Measurements from ENCODE around the gene SEPTIN5. TPM values are rescaled to one million over a fixed set of nuclear protein-coding genes. Genes with fewer than 3 reads are reported as not detected.

SEPTIN5 gene
- total and polyA plus RNA-seq, 9 of the 15 experiments (the other 6 are each of a cell fraction or from before 2014, with no cell fraction given): 0.03 to 195 (median 119) TPM

DNA sequence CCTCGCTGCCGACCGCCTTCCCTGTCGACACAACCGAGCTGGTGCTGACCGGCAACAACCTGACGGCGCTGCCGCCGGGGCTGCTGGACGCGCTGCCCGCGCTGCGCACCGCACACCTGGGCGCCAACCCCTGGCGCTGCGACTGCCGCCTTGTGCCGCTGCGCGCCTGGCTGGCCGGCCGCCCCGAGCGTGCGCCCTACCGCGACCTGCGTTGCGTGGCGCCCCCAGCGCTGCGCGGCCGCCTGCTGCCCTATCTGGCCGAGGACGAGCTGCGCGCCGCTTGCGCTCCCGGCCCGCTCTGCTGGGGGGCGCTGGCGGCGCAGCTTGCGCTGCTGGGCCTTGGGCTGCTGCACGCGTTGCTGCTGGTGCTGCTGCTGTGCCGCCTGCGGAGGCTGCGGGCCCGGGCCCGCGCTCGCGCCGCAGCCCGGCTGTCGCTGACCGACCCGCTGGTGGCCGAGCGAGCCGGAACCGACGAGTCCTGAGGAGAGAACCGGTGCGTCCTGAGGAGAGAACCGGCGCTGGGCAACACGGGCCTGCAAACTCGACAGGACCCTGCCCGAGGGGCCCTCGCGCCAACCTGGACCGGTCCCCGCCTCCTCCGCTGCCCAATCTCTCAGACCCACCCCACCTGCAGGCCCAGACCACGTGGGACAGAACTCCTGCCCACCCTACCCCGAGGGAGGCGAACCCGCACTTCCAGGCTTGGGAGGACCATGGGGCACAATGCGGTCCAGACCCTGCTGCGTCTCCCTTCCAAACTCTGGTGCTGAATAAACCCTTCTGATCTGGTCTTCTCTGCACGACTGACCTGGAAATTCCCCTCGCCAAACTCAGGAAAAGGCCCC, 9.9 kb downstream of the SEPTIN5 start (continued):
- TF ChIP-seq TAF9B (IDR thresholded peaks at IDR 0.05; ENCODE audit: partially characterized antibody) (no peak), ZNF316 (IDR thresholded peaks at IDR 0.05) (no peak), KAT8 (IDR thresholded peaks at IDR 0.05; ENCODE audit: low read depth) (no peak), MIER1 (IDR thresholded peaks at IDR 0.05; ENCODE audit: low read depth) (no peak), NFATC3 (IDR thresholded peaks at IDR 0.05) (no peak), PML (IDR thresholded peaks at IDR 0.05; ENCODE audit: low read length) (no peak), SRSF9 (IDR thresholded peaks at IDR 0.05; ENCODE audit: borderline replicate concordance, low read depth, low read length) (no peak), ZNF778 (CRISPR knock-in tag; IDR thresholded peaks at IDR 0.05) (no peak), ZNF217 (CRISPR knock-in tag; IDR thresholded peaks at IDR 0.05) (no peak)
- TF ChIP-seq, protein P1, sequence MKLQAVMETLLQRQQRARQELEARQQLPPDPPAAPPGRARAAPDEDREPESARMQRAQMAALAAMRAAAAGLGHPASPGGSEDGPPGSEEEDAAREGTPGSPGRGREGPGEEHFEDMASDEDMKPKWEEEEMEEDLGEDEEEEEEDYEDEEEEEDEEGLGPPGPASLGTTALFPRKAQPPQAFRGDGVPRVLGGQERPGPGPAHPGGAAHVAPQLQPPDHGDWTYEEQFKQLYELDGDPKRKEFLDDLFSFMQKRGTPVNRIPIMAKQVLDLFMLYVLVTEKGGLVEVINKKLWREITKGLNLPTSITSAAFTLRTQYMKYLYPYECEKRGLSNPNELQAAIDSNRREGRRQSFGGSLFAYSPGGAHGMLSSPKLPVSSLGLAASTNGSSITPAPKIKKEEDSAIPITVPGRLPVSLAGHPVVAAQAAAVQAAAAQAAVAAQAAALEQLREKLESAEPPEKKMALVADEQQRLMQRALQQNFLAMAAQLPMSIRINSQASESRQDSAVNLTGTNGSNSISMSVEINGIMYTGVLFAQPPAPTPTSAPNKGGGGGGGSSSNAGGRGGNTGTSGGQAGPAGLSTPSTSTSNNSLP (IDR thresholded peaks at IDR 0.05; ENCODE audit: borderline replicate concordance, low read depth, low read length): peak; percentile 76
- TF ChIP-seq, protein P2, sequence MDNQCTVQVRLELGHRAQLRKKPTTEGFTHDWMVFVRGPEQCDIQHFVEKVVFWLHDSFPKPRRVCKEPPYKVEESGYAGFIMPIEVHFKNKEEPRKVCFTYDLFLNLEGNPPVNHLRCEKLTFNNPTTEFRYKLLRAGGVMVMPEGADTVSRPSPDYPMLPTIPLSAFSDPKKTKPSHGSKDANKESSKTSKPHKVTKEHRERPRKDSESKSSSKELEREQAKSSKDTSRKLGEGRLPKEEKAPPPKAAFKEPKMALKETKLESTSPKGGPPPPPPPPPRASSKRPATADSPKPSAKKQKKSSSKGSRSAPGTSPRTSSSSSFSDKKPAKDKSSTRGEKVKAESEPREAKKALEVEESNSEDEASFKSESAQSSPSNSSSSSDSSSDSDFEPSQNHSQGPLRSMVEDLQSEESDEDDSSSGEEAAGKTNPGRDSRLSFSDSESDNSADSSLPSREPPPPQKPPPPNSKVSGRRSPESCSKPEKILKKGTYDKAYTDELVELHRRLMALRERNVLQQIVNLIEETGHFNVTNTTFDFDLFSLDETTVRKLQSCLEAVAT (IDR thresholded peaks at IDR 0.05): no peak
- TF ChIP-seq, protein P3, sequence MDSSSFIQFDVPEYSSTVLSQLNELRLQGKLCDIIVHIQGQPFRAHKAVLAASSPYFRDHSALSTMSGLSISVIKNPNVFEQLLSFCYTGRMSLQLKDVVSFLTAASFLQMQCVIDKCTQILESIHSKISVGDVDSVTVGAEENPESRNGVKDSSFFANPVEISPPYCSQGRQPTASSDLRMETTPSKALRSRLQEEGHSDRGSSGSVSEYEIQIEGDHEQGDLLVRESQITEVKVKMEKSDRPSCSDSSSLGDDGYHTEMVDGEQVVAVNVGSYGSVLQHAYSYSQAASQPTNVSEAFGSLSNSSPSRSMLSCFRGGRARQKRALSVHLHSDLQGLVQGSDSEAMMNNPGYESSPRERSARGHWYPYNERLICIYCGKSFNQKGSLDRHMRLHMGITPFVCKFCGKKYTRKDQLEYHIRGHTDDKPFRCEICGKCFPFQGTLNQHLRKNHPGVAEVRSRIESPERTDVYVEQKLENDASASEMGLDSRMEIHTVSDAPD (CRISPR knock-in tag; IDR thresholded peaks at IDR 0.05): no peak
- TF ChIP-seq, protein P4, sequence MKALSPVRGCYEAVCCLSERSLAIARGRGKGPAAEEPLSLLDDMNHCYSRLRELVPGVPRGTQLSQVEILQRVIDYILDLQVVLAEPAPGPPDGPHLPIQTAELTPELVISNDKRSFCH (CRISPR knock-in tag; IDR thresholded peaks at IDR 0.05): no peak
- TF ChIP-seq, protein P4 (tag; IDR thresholded peaks at IDR 0.05): no peak
- TF ChIP-seq, protein P5, sequence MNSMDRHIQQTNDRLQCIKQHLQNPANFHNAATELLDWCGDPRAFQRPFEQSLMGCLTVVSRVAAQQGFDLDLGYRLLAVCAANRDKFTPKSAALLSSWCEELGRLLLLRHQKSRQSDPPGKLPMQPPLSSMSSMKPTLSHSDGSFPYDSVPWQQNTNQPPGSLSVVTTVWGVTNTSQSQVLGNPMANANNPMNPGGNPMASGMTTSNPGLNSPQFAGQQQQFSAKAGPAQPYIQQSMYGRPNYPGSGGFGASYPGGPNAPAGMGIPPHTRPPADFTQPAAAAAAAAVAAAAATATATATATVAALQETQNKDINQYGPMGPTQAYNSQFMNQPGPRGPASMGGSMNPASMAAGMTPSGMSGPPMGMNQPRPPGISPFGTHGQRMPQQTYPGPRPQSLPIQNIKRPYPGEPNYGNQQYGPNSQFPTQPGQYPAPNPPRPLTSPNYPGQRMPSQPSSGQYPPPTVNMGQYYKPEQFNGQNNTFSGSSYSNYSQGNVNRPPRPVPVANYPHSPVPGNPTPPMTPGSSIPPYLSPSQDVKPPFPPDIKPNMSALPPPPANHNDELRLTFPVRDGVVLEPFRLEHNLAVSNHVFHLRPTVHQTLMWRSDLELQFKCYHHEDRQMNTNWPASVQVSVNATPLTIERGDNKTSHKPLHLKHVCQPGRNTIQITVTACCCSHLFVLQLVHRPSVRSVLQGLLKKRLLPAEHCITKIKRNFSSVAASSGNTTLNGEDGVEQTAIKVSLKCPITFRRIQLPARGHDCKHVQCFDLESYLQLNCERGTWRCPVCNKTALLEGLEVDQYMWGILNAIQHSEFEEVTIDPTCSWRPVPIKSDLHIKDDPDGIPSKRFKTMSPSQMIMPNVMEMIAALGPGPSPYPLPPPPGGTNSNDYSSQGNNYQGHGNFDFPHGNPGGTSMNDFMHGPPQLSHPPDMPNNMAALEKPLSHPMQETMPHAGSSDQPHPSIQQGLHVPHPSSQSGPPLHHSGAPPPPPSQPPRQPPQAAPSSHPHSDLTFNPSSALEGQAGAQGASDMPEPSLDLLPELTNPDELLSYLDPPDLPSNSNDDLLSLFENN (IDR thresholded peaks at IDR 0.05; ENCODE audit: low read depth in 2 of 2, low read length in 2 of 2): peak; percentile 24 to 33; a peak in 3 of 4 replicates
- TF ChIP-seq, protein P6, sequence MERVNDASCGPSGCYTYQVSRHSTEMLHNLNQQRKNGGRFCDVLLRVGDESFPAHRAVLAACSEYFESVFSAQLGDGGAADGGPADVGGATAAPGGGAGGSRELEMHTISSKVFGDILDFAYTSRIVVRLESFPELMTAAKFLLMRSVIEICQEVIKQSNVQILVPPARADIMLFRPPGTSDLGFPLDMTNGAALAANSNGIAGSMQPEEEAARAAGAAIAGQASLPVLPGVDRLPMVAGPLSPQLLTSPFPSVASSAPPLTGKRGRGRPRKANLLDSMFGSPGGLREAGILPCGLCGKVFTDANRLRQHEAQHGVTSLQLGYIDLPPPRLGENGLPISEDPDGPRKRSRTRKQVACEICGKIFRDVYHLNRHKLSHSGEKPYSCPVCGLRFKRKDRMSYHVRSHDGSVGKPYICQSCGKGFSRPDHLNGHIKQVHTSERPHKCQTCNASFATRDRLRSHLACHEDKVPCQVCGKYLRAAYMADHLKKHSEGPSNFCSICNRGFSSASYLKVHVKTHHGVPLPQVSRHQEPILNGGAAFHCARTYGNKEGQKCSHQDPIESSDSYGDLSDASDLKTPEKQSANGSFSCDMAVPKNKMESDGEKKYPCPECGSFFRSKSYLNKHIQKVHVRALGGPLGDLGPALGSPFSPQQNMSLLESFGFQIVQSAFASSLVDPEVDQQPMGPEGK (CRISPR knock-in tag; IDR thresholded peaks at IDR 0.05; ENCODE audit: borderline replicate concordance): no peak
